Measurements from ENCODE around the gene MYBPC3.

Gene MYBPC3

DNA sequence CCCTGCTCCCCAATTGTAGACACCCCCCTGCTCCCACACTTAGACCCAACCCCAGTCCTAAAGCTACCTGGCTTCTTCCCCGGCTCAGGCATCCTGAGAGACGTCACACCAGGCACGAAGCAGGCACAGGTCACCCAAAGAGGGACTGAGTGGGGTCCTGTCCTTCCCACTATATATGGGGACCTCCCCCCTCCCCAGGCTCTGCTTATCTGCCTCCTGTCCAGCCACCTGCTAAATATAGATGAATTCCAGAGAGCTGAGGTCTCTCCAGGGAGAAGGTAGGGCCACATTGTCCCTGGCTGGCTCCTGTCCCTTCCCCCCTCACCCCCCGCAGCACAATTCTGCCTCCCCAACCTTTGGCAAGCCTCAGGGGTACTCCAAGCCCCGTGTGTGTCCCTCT lies at the start of gene MYBPC3:
MYBPC3 (minus strand) TSS at position 147 of the 400 bp plus-strand sequence; CDS start at position 92, 55 bp downstream.
- no peak for DNase-seq

DNA sequence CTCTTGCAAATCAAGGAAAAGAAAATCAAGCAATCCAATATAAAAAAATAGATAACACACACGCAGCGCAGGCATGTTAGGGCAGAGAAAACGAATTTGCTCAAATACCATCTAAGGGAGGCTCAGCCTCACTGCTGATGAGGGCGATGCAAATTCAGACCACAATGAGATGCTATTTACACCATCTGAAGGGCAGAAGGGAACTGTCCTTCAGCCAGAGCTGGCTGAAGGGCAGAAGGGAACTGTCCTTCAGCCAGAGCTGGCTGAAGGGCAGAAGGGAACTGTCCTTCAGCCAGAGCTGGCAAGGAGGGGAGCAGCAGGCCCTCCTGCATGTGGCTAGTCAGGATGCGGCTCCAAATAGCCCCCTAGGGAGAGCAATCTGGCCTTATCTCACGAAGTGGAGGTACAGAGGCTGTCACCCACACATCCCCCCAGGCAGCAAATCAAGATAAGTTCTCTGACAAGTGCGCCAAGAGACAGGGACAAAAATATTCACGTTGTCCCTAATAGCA lies 48.3 kb upstream of the MYBPC3 start:
- no peak for DNase-seq

- no peak for DNase-seq
These were observed 47.6 kb upstream of the MYBPC3 start for GRCh38 chr11:47399860-47400767.

- DNase-seq = no peak
These were observed 46.0 kb upstream of the MYBPC3 start for GRCh38 chr11:47398551-47398950.

DNA sequence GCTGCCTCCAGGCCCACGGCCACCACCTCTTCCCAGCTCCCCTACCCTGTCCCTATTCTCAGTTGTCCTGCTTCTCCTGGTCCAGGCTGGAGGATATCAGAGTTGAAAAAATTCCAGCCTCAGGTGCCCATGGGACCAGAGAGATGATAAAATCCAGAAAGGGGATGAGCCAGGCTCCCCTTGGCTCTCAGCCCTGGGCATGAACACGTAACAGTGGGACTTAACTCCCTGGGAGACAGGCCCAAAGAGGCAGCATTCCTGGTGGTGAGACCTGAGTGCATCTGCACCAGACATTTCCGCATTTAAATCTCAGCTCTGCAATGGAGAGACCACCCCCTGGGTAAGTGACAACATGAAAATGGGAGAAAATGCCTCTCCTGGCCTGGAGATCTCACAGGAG lies 45.5 kb upstream of the MYBPC3 start:
- DNase-seq = no peak

- no peak for DNase-seq
These were observed 43.5 kb upstream of the MYBPC3 start for GRCh38 chr11:47396049-47396320.

DNA sequence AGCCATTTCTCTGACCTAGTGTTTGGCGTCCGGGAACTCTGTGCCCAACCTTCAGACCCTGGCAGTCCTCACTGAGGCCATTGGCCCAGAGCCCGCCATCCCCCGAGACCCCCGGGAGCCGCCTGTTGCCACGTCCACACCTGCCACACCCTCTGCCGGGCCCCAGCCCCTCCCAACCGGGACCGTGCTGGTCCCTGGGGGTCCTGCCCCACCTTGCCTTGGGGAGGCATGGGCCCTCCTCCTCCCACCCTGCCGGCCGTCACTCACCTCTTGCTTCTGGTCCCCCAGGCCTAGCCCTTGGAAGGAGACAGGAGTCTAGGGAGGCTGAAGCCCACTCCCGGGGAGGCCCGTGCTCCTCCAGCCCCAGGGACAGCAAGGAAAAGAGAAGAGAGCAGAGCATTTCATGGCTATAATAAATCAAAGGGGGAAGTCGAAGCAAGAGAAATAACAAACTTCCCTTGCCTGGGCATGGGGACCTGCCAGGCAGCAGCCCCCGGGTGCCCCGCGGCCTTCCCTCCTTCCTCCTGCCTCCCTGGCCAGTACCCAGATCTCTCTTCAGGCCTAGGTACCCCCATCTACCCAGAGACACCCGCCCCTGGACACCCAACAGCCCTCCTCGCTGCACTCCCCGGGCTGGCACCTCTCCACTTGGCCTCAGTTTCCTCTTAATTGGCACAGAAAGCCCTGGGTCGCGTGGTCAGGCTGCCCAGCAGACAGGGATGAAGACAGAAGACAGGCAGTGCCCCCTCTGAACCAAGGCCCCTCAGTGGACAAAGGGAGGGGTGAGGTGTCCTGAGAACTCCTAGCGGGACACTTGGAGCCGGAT lies 42.9 kb upstream of the MYBPC3 start:
- no peak for DNase-seq

DNA sequence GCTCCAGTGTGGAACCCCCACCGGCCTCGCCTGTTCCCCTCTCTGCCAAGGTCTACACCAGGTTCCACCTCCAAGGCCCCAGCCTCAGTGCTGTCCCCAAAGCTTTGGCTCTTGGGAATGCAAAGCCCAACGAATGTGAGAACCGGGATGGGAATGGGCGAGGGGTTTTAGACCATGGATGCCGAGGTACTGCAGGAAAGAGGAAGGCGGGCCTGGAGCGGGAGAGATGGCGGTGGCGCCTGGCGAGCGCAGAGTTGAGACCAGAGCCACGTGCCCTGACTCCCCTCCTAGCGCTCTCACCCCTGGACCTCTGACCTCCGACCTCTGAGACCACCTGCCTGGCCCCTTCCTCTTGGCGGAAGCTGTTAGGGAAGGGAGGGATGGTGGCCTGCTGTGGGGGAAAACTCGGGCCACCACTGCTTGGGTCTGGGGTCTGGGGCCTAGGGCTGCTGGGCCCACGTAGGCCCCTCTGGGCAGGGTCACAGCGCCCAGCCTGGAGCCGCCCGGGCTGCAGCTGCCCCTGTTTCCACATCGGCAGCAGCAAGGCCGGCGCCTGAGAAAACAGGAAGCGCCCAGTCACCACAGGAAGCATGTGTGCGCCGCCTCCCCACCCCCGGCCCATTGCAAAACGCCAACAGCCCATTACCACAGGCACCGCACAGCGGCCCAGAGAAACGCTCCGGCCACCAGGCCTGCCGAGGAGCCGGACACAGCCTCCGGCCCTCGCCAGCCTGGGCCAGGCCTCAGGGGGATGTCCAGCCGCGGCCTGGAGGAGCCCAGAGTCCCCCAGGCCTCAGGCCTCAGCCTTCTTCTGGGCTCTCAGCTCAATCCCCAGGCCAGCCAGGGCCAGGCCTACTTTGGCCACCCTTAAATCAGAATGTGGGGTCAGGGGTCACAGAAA lies 42.1 kb upstream of the MYBPC3 start:
- no peak for DNase-seq

DNA sequence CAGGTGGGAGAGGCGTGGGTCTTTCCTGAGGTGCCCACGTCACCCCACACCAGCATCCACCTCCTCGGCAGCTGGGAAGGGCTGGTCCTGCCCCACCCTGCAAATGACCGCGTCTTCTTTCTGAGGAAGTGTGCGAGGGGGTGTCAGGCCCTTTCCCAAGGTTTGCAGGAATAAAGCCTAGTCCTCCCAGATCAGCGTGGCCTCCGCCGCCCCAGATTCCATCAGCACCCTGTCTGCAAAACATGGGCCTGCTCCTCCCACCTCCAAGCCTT lies 41.5 kb upstream of the MYBPC3 start:
- DNase-seq = no peak

- no peak for DNase-seq
These were observed 40.9 kb upstream of the MYBPC3 start for GRCh38 chr11:47393163-47394049.

DNA sequence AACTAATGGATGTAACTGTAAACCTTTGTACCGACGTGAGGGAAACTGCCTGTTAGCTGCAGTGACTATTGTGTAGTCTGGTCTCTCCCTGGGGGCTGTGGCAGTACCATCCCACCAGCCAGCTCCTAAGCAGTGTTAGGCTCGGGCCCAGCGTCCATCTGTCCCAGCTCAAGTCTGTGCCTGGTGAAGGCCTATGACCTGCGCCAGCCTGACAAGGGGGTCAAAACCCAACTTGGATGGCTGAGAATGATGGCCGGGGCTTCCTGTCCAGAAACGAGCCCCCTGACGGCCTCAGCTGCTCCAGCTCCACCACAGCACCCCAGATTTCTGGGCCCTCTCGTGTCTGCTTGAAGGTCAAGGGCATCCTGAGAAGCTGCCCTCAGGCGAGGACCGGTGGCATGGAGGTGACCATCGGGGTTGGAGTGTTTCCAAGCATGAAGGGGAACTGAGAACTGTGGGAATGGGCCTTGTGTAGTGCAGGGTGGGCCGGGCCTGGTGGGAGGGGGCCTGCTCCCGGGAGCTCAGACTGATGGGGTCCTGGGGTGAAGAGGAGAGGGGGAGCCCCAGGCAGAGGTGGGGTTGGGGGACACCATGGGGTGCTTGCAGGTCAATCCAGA lies 40.2 kb upstream of the MYBPC3 start:
- no peak for DNase-seq

DNA sequence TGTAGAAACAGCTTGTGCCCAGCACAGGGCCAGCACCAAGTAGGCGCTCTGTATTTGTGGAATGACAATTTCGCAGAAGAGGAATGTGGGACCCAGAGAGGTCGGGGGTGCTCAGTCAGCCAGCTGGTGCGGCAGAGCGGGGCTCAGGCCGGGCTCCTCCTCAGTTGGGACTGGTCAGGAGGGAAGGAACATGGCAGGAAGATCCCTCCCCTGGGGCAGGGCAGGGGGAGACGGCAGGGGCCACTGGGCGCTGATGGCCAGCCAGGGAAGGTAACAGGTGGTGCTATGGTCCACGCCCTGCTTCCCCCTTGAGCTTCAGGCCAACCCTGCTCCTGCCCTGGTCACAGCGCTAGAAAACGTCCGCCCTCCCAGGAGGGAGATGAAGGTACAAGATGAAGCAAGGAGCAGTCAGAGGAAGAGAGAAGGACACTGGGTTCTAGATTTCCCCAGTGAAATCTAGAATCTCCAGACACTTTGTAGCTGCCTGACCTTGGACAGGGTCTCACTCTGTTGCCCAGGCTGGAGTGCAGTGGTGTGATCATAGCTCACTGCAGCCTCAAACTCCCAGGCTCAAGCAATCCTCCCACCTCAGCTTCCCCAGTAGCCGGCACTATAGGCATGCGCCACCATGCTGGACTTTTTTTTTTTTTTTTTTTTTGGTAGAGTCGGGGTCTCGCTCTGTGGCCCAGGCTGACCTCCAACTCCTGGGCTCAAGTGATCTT lies 39.4 kb upstream of the MYBPC3 start:
- no peak for DNase-seq

GRCh38 chr11:47391077-47391583 lies 38.6 kb upstream of the MYBPC3 start:
- DNase-seq = no peak

DNA sequence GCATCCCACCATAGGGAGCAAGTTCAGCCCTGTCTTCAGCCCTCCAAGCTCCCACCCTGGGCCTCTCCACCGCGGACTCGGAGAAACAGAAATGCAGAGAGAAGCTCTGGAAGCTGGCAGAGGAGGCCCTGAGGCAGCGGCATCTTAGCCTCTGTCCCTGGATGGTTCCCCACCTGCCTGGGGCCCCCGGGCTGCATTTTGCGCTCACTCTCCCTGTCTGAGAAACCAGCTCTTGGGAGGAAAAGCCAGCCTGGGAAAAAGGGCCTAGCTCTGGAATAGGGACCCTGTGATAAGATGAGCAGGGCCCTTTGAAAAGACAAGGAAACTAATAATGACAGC lies 37.9 kb upstream of the MYBPC3 start:
- no peak for DNase-seq

GRCh38 chr11:47389577-47390421 lies 37.3 kb upstream of the MYBPC3 start:
- no peak for DNase-seq

- no peak for DNase-seq
These were observed 36.4 kb upstream of the MYBPC3 start for GRCh38 chr11:47388697-47389576.

DNA sequence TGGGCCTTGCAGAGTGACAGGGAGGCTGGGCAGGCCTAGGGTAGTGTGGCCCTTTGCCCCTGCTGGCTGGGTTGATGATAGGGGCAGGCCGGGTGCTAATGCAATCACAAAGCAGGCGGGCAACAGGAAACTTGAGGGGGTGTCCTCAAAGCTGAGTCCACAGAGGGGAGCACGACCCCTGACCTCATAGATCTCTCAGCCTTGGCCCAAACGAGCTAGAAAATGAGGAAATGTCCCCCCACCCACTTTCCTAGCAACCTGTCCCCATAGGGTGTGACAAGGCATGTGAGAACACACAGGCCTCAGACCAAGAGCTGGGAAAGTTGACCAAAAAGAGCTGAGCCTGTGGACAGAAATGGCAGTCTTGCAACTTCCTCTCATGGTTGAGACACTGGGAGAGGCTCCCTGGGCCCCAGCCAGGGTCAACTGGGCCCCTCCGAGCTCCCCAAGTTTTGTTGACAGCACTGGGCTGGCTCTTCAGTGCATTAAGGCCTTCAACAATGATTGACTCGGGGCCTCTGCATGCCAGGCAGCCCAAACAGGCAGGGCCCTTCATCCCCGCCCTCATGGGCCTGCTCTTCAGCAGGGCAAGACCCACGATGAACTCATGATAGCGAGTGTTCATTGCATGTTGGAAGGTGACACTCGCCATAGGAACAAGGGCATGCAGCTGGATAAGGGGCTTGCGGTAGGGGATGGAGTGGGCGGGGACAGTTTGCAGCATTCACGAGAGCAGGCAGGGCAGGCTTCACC lies 35.6 kb upstream of the MYBPC3 start:
- no peak for DNase-seq

- no peak for DNase-seq
These were observed 32.0 kb upstream of the MYBPC3 start for GRCh38 chr11:47384498-47384897.
